Omental fat pad (tissue), 4 donors: Measurements from ENCODE around the gene PTPN21. TPM values are rescaled to one million over a fixed set of nuclear protein-coding genes. Genes with fewer than 3 reads are reported as not detected.

Source experiments
- ATAC-seq: fragments of 150-250 bp; one replicate; pipeline ENCODE4 v1.9.1; 2016; ENCODE audit warnings: mild to moderate bottlenecking, moderate library complexity; ENCODE audit not compliant: low FRiP score
- DNase-seq: peaks from one replicate; pipeline ENCODE4 v3.0.0-alpha.2; 2019; ENCODE audit warnings: low spot score
- total RNA-seq, 4 donors: library from RNA; depleted of rRNA; stranded (reverse); fragments of >200 nt; gene quantifications; one replicate each; pipeline ENCODE4 v1.1.0, GENCODE V29; 2016
- TF ChIP-seq, protein P1 (sequence below), 3 donors: fragments of 450-650 bp; IDR thresholded peaks; one replicate each; pipeline ENCODE4 v1.5.1; 2016 to 2017; ENCODE audit warnings: antibody characterized with exemption in 3 of 3, mild to moderate bottlenecking in 3 of 3, moderate library complexity in 2 of 3

The PTPN21 gene
- total RNA-seq, 4 donors from 2014 or later, result 9.1 to 19.7 (median 14.8) TPM

GRCh38 chr14:88476825-88477224, 78.0 kb downstream of the PTPN21 start:
- DNase-seq (no peak), ATAC-seq (no peak)
- TF ChIP-seq, protein P1, sequence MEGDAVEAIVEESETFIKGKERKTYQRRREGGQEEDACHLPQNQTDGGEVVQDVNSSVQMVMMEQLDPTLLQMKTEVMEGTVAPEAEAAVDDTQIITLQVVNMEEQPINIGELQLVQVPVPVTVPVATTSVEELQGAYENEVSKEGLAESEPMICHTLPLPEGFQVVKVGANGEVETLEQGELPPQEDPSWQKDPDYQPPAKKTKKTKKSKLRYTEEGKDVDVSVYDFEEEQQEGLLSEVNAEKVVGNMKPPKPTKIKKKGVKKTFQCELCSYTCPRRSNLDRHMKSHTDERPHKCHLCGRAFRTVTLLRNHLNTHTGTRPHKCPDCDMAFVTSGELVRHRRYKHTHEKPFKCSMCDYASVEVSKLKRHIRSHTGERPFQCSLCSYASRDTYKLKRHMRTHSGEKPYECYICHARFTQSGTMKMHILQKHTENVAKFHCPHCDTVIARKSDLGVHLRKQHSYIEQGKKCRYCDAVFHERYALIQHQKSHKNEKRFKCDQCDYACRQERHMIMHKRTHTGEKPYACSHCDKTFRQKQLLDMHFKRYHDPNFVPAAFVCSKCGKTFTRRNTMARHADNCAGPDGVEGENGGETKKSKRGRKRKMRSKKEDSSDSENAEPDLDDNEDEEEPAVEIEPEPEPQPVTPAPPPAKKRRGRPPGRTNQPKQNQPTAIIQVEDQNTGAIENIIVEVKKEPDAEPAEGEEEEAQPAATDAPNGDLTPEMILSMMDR (IDR thresholded peaks at IDR 0.05), result no peak

- TF ChIP-seq, protein P1 (IDR thresholded peaks at IDR 0.05), result no peak
- DNase-seq (no peak), ATAC-seq (no peak)
Measured at GRCh38 chr14:88476214-88476774, 78.5 kb downstream of the PTPN21 start.

DNA sequence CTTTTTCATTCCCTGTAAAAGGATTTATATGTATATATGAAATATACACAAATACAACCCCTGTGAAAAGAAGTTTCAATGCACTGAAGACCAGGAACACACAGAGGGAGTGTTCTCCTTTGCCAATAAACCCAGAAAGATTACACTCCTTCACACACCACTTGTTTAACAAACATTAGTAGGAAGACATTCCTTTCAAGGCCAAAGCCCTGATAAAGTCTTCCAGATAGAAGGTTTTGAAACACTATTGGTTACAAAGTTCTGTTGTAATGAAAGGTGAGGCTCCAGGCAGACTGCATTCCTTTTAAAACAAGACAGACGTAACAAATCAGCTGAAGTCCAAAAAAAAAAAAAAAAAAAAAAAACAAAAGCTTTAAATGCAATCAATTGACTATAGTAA, 81.0 kb downstream of the PTPN21 start:
- TF ChIP-seq, protein P1 (IDR thresholded peaks at IDR 0.05), result no peak
- DNase-seq (no peak), ATAC-seq (peak; percentile 60)

DNA sequence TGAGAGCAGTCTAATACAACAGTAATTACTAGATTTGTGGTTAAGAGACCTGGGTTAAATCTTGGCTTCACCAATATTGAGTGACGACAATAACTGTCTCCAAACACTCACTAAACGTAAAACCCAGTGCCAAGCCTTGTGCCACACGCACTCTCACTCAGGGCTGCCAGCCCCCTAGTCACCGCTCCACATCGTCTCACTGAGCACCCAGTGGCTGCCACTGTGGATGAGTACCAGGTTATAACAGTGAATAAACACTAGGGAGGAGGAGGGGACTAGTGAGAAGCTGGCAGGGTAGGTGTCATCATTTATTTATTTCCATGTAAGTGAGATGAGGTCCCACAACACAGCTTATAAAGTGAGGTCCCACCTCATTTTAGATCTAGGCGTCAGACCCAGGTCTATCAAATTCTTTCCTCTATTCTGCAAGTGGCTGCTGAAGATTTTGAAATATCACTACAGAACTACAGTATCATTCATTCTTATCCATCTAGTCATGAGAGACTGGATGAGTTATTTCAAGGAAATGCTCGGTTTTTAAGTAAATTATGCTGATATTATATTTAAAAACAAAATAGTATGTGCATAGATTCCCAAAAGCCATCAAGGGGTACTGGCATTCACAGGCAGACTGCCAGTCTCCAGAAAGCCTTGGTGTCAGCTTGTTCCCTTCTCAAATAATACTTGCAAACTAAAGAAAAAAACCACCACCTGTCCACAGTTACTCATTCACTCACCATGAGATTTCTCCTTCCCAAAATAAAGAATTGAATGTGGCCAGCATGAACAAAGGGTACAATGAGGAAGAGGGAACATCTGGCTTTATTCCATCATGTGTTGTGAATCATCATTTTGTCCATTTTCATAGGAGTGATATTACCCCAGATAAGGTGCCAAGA, 84.0 kb downstream of the PTPN21 start:
- TF ChIP-seq, protein P1 (IDR thresholded peaks at IDR 0.05), result no peak
- DNase-seq (no peak), ATAC-seq (no peak)

DNA sequence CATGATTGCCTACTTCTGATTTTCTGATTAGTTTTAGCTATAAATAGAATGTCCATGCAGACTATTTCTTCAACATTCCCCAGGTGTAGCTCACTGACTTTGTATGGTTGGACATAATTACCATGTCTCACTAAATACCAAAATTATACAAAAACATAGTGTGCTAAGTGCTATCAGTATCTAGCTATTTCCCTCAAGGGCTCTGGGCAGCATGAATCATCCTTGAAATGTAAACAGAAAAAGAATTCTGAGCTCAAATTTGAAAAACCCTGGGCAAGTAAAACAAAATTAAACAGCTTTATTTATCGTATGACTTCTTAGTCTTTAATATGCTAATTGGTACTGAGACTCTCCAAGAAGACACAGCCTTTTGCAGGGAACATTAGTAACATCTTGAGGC, 86.4 kb downstream of the PTPN21 start:
- ATAC-seq (no peak), DNase-seq (no peak)
- TF ChIP-seq, protein P1 (IDR thresholded peaks at IDR 0.05), result no peak

DNA sequence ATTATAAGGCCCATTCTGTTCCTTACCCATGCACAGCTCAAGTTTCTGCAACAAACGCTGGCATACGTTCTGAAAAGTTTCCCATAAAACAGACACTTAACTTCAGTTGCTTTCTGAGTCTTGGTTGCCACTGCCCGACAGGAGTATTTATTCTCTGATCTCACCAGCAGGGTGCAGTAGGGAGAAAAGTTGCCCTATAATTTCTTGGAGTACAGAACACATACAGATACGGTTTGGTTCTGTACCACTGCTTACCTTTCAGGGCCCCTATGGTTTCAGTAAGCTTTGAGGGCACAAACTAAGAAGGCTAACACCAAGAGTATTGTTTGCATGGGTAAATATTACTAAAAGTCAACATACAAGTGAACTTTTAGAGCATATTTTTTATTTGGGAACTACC, 91.5 kb downstream of the PTPN21 start:
- TF ChIP-seq, protein P1 (IDR thresholded peaks at IDR 0.05), result no peak
- DNase-seq (no peak), ATAC-seq (no peak)

- no peak for DNase-seq
- no peak for ATAC-seq
- TF ChIP-seq, protein P1 (IDR thresholded peaks at IDR 0.05), result no peak
Measured at GRCh38 chr14:88454886-88455285, 99.9 kb downstream of the PTPN21 start.
